GM19438 (cell line): ENCODE measurements around the gene PITPNB.

ENCODE experiments used
- ATAC-seq: cut with Tn5 transposase; IDR thresholded peaks from one replicate; pipeline ENCODE4 v1.9.1; 2021; ENCODE audit warnings: low read depth; ENCODE audit not compliant: unreplicated experiment

Gene PITPNB

GRCh38 chr22:27805841-27806240 is 113.2 kb downstream of the PITPNB start:
- no peak for ATAC-seq

- ATAC-seq = no peak
Observed at GRCh38 chr22:27804470-27805297, 114.4 kb downstream of the PITPNB start.

- no peak for ATAC-seq
Observed at GRCh38 chr22:27803841-27804415, 115.1 kb downstream of the PITPNB start.

- ATAC-seq = no peak
Observed at GRCh38 chr22:27802346-27803073, 116.5 kb downstream of the PITPNB start.
